GM13977 (cell line): ENCODE measurements around the gene CFAP74.

Experiments
- DNase-seq: peaks from one replicate; pipeline ENCODE4 v3.0.0; 2012; ENCODE audit warnings: low spot score
- CTCF ChIP-seq: IDR thresholded peaks from 2 replicates; pipeline ENCODE4 v1.5.1; 2012; ENCODE audit warnings: mild to moderate bottlenecking, control low read depth; ENCODE audit not compliant: insufficient read depth; ENCODE audit errors: extremely low read depth, missing control alignments
- in situ Hi-C: fragments of 300-500 bp; cut with MboI; formaldehyde crosslinking; loops from one replicate; pipeline ENCODE4 v1.12.0; 2022; ENCODE audit warnings: low sequenced_read_pairs, low pct_unique_long_range_greater_than_20kb, mixed read lengths, inconsistent platforms; ENCODE audit not compliant: unreplicated experiment

Gene CFAP74

GRCh38 chr1:1914101-1914970 lies 89.2 kb downstream of the CFAP74 start:
- in situ Hi-C loops = no loop called here
- DNase-seq = no peak
- TF ChIP-seq CTCF = no peak

- TF ChIP-seq CTCF = no peak
- in situ Hi-C loops = no loop called here
- DNase-seq = no peak
These were observed 92.1 kb downstream of the CFAP74 start for GRCh38 chr1:1911350-1912041.

GRCh38 chr1:1910651-1911331 lies 92.8 kb downstream of the CFAP74 start:
- DNase-seq = no peak
- TF ChIP-seq CTCF = no peak
- in situ Hi-C loops = no loop called here

GRCh38 chr1:1910033-1910465 lies 93.5 kb downstream of the CFAP74 start:
- DNase-seq = no peak
- in situ Hi-C loops = no loop called here
- no peak for TF ChIP-seq CTCF

- in situ Hi-C loops = loop anchor here (10.0 kb wide), 1 partner anchor 124 kb away; no protein-coding TSS in a partner anchor
- peak; percentile 58 for DNase-seq
- TF ChIP-seq CTCF = no peak
These were observed 95.1 kb downstream of the CFAP74 start for GRCh38 chr1:1908506-1908791.

- peak; percentile 78 for DNase-seq
- TF ChIP-seq CTCF = no peak
- in situ Hi-C loops = loop anchor here (10.0 kb wide), 1 partner anchor 122 kb away; no protein-coding TSS in a partner anchor
These were observed 96.4 kb downstream of the CFAP74 start for GRCh38 chr1:1907098-1907736.
